ENCODE results near the gene KMT2C.
"Not testable (repeated sequence)": the region's sequence is repeated elsewhere in the genome, so short reads cannot be mapped to it uniquely, and the experiment has no call there.

DNA sequence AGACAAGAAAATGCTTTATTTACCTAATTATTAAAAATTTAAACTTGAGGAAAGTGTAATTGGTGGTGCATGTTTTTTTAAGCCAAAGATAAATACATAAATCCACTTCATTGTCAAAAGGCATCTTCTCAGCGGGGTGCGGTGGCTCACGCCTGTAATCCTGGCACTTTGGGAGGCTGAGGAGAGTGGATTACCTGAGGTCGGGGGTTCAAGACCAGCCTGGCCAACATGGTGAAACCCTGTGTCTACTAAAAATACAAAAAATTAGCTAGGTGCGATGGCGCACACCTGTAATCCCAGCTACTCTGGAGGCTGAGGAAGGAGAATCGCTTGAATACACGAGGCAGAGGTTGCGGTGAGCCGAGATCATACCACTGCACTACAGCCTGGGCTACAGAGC, 3.1 kb downstream of the KMT2C start:
- not testable (repeated sequence) for TF ChIP-seq EZH2 (IDR thresholded peaks at IDR 0.05; ENCODE audit: borderline replicate concordance, low read length)
- TF ChIP-seq, protein P1, sequence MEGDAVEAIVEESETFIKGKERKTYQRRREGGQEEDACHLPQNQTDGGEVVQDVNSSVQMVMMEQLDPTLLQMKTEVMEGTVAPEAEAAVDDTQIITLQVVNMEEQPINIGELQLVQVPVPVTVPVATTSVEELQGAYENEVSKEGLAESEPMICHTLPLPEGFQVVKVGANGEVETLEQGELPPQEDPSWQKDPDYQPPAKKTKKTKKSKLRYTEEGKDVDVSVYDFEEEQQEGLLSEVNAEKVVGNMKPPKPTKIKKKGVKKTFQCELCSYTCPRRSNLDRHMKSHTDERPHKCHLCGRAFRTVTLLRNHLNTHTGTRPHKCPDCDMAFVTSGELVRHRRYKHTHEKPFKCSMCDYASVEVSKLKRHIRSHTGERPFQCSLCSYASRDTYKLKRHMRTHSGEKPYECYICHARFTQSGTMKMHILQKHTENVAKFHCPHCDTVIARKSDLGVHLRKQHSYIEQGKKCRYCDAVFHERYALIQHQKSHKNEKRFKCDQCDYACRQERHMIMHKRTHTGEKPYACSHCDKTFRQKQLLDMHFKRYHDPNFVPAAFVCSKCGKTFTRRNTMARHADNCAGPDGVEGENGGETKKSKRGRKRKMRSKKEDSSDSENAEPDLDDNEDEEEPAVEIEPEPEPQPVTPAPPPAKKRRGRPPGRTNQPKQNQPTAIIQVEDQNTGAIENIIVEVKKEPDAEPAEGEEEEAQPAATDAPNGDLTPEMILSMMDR (IDR thresholded peaks at IDR 0.05; ENCODE audit: low read length) = not testable (repeated sequence)
